Measurements from ENCODE around the gene UNC13B.

- TF ChIP-seq CEBPB (IDR thresholded peaks at IDR 0.05; ENCODE audit: low read depth, low read length): no peak
- TF ChIP-seq, protein P1, sequence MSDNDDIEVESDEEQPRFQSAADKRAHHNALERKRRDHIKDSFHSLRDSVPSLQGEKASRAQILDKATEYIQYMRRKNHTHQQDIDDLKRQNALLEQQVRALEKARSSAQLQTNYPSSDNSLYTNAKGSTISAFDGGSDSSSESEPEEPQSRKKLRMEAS (IDR thresholded peaks at IDR 0.05): no peak
These were observed 5.0 kb upstream of the UNC13B start for GRCh38 chr9:35156781-35157180.
